ENCODE measurements around the gene SPRED1. TPM values are rescaled to one million over a fixed set of nuclear protein-coding genes. Genes with fewer than 3 reads are reported as not detected.
"Not testable (repeated sequence)": the region's sequence is repeated elsewhere in the genome, so short reads cannot be mapped to it uniquely, and the experiment has no call there.

The SPRED1 gene
- total RNA-seq, 1 donor from 2014 or later, result 16.3 TPM

DNA sequence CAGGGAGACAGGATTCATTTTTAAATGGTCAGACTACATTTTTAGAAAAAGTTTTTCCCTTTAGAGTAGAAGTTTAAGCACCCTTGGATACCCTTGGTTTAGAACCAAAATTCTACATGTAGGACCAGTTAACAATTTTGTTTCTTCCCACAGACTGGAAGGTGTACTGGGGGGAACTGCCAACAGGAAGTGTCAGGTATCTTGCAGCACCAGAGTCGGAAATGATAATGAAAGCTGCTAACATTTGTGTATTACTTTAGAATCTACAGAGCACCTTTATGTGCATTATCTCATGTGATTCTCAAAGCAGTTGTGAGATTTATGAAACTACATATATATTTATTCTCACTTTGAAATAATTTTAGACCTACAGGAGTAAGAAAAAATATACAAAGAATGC is 21.5 kb downstream of the SPRED1 start:
- Histone ChIP-seq H3K4me3 (ENCODE audit: low read depth, low read length) (no peak overlapping the region), H3K36me3 (ENCODE audit: control insufficient read depth, insufficient read depth, low read length) (no peaks in the 10 kb centered on the region), H3K27me3 (ENCODE audit: control insufficient read depth, insufficient read depth, low read length) (no peaks in the 10 kb centered on the region)
- TF ChIP-seq, protein P1, sequence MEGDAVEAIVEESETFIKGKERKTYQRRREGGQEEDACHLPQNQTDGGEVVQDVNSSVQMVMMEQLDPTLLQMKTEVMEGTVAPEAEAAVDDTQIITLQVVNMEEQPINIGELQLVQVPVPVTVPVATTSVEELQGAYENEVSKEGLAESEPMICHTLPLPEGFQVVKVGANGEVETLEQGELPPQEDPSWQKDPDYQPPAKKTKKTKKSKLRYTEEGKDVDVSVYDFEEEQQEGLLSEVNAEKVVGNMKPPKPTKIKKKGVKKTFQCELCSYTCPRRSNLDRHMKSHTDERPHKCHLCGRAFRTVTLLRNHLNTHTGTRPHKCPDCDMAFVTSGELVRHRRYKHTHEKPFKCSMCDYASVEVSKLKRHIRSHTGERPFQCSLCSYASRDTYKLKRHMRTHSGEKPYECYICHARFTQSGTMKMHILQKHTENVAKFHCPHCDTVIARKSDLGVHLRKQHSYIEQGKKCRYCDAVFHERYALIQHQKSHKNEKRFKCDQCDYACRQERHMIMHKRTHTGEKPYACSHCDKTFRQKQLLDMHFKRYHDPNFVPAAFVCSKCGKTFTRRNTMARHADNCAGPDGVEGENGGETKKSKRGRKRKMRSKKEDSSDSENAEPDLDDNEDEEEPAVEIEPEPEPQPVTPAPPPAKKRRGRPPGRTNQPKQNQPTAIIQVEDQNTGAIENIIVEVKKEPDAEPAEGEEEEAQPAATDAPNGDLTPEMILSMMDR (IDR thresholded peaks at IDR 0.05; ENCODE audit: insufficient read depth, low read length, severe bottlenecking), result no peak
- FAIRE-seq (no peak), DNase-seq (ENCODE audit: low read depth) (no peak)

DNA sequence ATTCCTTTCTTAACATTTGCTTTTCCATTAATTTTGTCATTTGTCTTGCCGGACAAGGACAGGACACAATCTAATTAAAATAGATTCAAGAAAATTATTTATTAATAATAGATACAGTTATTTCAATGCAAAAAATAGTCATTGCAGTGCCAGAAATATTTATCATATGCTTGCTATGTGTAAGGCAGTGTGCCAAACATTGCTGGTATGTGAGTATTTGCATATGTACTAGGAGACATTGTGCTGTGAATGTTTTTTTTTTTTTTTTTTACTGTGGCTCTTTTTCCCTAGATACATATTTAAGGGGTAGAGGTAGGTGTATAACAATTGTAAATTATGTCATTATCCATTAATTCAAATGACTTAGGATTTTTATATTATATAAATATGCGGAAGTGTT is 23.3 kb downstream of the SPRED1 start:
- no peaks in the 10 kb centered on the region for H3K27me3 ChIP-seq (ENCODE audit: control insufficient read depth, insufficient read depth, low read length)
- no peaks in the 10 kb centered on the region for H3K36me3 ChIP-seq (ENCODE audit: control insufficient read depth, insufficient read depth, low read length)
- peak; percentile 62 for DNase-seq (ENCODE audit: low read depth)
- TF ChIP-seq, protein P1 (IDR thresholded peaks at IDR 0.05; ENCODE audit: insufficient read depth, low read length, severe bottlenecking), result no peak
- H3K4me3 ChIP-seq (ENCODE audit: low read depth, low read length), result no peak overlapping the region
- FAIRE-seq, result no peak

DNA sequence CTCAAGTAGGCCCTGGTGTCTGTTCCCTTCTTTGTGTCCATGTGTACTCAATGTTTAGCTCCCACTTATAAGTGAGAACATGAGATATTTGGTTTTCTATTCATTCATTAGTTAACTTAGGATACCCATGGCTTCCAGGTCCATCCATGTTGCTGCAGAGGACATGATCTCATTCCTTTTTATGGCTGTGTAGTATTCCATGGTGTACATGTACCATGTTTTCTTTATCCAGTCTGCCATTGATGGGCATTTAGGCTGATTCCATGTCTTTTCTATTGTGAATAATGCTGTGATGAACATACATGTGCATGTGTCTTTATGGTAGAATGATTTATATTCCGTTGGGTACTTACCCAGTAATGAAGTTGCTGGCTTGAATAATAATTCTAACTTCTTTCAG is 24.6 kb downstream of the SPRED1 start:
- not testable (repeated sequence) for DNase-seq (ENCODE audit: low read depth); FAIRE-seq; H3K4me3 ChIP-seq (ENCODE audit: low read depth, low read length); H3K27me3 ChIP-seq (ENCODE audit: control insufficient read depth, insufficient read depth, low read length); H3K36me3 ChIP-seq (ENCODE audit: control insufficient read depth, insufficient read depth, low read length)

DNA sequence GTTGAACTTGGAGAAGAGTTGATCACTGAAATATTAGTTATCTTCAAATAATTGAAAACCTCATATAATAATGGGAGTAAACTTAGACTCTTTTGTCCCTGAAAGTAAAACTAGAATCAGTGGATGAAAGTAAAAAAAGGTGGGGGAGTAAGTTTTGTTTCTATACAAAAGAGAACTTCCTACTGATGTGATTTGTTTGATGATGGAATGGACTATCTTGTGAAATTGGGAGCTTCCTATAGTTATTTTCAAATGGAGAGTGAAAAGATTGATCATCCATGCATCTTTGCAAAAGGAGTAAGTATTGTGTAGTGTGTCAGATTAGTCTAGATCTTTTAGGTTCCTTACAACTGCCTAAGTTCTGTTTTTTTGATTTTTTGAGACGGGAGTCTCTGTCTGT is 28.4 kb downstream of the SPRED1 start:
- Histone ChIP-seq H3K27me3 (ENCODE audit: control insufficient read depth, insufficient read depth, low read length) (no peaks in the 10 kb centered on the region), H3K4me3 (ENCODE audit: low read depth, low read length) (no peak overlapping the region), H3K36me3 (ENCODE audit: control insufficient read depth, insufficient read depth, low read length) (no peaks in the 10 kb centered on the region)
- DNase-seq (ENCODE audit: low read depth) (no peak), FAIRE-seq (no peak)
- TF ChIP-seq, protein P1 (IDR thresholded peaks at IDR 0.05; ENCODE audit: insufficient read depth, low read length, severe bottlenecking), result no peak

DNA sequence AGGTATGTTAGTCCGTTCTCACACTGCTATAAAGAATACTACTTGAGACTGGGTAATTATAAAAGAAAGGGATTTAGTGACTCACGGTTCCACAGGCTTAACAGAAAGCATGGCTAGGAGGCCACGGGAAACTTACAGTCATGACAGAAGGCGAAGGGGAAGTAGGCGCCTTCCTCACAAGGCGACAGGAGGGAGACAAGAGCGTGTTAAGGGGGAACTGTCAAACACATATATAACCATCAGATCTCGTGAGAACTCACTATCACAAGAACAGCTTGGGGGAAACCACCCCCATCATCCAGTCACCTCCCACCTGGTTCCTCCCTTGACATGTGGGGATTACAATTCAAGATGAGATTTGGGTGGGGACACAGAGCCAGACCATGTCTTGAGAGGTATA is 30.4 kb downstream of the SPRED1 start:
- TF ChIP-seq, protein P1 (IDR thresholded peaks at IDR 0.05; ENCODE audit: insufficient read depth, low read length, severe bottlenecking), result no peak
- no peak for FAIRE-seq

DNA sequence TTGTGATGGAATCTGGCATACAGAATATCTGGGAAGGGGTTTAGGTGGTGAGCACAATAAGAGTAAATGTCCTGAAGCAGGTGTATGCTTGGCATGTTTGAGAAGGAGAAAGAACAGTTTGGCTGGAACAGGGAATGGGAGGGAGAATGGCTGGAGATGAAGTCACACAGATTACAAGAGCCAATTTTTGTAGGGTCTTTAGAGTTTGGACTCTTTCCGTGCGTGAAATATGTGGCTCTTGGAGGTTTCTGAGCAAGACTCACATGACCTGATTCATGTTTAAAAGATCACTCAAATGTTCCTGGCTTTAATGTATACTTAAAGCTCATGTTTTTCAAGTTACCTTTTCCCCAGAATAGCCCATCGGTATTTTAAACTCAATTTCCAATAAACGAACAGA is 32.8 kb downstream of the SPRED1 start:
- FAIRE-seq, result no peak
- no peaks in the 10 kb centered on the region for H3K27me3 ChIP-seq (ENCODE audit: control insufficient read depth, insufficient read depth, low read length)
- H3K36me3 ChIP-seq (ENCODE audit: control insufficient read depth, insufficient read depth, low read length), result no peaks in the 10 kb centered on the region
- DNase-seq (ENCODE audit: low read depth), result no peak
- TF ChIP-seq, protein P1 (IDR thresholded peaks at IDR 0.05; ENCODE audit: insufficient read depth, low read length, severe bottlenecking), result no peak
- H3K4me3 ChIP-seq (ENCODE audit: low read depth, low read length), result no peak overlapping the region

More for the DNA sequence above, 30.4 kb downstream of the SPRED1 start:
- no peak for DNase-seq (ENCODE audit: low read depth)
- Histone ChIP-seq H3K36me3 (ENCODE audit: control insufficient read depth, insufficient read depth, low read length) (no peaks in the 10 kb centered on the region), H3K27me3 (ENCODE audit: control insufficient read depth, insufficient read depth, low read length) (no peaks in the 10 kb centered on the region), H3K4me3 (ENCODE audit: low read depth, low read length) (no peak overlapping the region)

All from bronchial epithelial cell (primary cell).